Astrocyte (in vitro differentiated cells and primary cell): ENCODE data around the gene ACOD1.

Source experiments
- CTCF ChIP-seq: IDR thresholded peaks from 2 replicates; pipeline ENCODE4 v1.5.1; 2011; ENCODE audit warnings: low read depth, mild to moderate bottlenecking, inconsistent platforms, low read length, moderate library complexity; ENCODE audit not compliant: insufficient read depth
- EZH2 ChIP-seq: IDR thresholded peaks from 2 replicates; pipeline ENCODE4 v1.6.1; 2012; ENCODE audit warnings: mild to moderate bottlenecking, low read length, inconsistent platforms; ENCODE audit not compliant: insufficient read depth

DNA sequence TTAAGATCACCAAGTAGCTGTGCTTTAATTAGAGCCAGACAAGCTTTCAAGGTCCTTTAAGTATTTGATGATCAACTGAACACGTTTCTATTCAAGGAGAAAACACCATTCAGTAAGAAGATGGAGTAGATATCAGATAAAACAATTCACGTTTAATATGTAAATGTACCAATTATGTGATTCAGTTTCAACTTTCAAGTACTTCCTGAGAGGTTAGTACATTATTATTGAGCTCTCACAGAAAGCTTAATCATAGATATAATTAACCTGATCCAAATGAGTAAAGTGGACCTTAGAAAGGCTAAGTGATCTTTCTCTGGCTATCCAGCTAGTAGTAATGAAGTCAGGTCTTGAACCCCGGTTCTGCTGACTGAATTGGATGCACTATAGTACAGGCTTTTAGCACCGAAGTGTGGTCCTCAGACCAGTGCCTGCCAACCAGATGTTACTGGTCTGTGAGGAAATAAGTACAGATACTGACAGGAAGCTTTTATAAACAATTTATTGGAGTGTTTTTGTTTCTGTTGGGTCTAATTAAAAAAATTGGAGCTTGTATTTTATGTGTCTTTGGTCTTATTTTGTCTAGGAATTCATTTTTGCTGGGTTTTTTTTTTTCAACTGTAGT, 53.8 kb downstream of the ACOD1 start:
- TF ChIP-seq CTCF (no peak), EZH2 (no peak)
